Measurements from ENCODE around the gene CALR3. TPM values are rescaled to one million over a fixed set of nuclear protein-coding genes. Genes with fewer than 3 reads are reported as not detected.
"Not testable (repeated sequence)": the region's sequence is repeated elsewhere in the genome, so short reads cannot be mapped to it uniquely, and the experiment has no call there.

Gene CALR3
- total and polyA plus RNA-seq, 5 experiments from 2014 or later = not detected

DNA sequence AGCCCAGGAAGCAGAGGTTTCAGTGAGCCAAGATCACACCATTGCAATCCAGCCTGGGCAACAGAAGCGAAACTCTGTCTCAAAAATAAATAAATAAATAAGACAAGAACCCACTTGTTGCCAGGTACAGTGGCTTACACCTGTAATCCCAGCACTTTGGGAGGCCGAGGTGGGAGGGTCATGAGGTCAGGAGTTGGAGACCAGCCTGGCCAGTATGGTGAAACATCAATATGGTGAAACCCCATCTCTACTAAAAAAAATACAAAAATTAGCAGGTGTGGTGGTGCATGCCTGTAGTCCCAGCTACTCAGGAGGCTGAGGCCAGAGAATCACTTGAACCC is 23.4 kb downstream of the CALR3 start:
- not testable (repeated sequence) for H3K27me3 Mint-ChIP-seq, H3K9me3 Mint-ChIP-seq, H3K36me3 Mint-ChIP-seq, ATAC-seq, DNase-seq
- POLR2A ChIA-PET = interaction anchor here (0.6 to 2.7 kb wide), 2 partner anchors 24 to 345 kb away, joined by 3 to 12 read pairs; partner anchors contain the start of genes C19orf44 and CALR3
- Mint-ChIP-seq H3K4me3 (peak overlapping the region; percentile 68 to 87 (median 82)), H3K4me1 (peaks cover 21 to 36% (median 35%) of the 10 kb centered on the region in 4 donors), H3K27ac (peak overlapping the region in 5 of 10 donors; percentile 20 to 89 (median 86))

- ATAC-seq = peak; percentile 16 to 29
- Mint-ChIP-seq H3K4me3 (peak overlapping the region; percentile 77 to 91 (median 88)), H3K9me3 (no peaks in the 10 kb centered on the region), H3K36me3 (peaks cover 0 to 12% (median 0%) of the 10 kb centered on the region in 3 donors), H3K27me3 (no peaks in the 10 kb centered on the region), H3K4me1 (peaks cover 28 to 46% (median 44%) of the 10 kb centered on the region in 4 donors), H3K27ac (peak overlapping the region in 9 of 10 donors; percentile 27 to 90 (median 79))
- peak in 1 of 10 donors; percentile 14 for DNase-seq
- POLR2A ChIA-PET = interaction anchor here (0.6 to 2.7 kb wide), 3 partner anchors 9 to 25 kb away, joined by 3 to 12 read pairs (median 5); partner anchors contain the start of genes C19orf44 and CALR3
These were observed 24.8 kb downstream of the CALR3 start for GRCh38 chr19:16470911-16471811.

GRCh38 chr19:16470541-16470910 is 25.4 kb downstream of the CALR3 start:
- Mint-ChIP-seq H3K27ac (peak overlapping the region in 9 of 10 donors; percentile 27 to 90 (median 79)), H3K36me3 (peaks cover 0 to 14% (median 0%) of the 10 kb centered on the region in 3 donors), H3K9me3 (no peaks in the 10 kb centered on the region), H3K4me3 (peak overlapping the region; percentile 77 to 91 (median 88)), H3K27me3 (no peaks in the 10 kb centered on the region), H3K4me1 (peaks cover 30 to 49% (median 48%) of the 10 kb centered on the region in 4 donors)
- no peak for ATAC-seq
- POLR2A ChIA-PET = interaction anchor here (0.9 kb wide), 1 partner anchor 9 kb away, joined by 5 read pairs; no protein-coding TSS in a partner anchor
- DNase-seq = no peak

DNA sequence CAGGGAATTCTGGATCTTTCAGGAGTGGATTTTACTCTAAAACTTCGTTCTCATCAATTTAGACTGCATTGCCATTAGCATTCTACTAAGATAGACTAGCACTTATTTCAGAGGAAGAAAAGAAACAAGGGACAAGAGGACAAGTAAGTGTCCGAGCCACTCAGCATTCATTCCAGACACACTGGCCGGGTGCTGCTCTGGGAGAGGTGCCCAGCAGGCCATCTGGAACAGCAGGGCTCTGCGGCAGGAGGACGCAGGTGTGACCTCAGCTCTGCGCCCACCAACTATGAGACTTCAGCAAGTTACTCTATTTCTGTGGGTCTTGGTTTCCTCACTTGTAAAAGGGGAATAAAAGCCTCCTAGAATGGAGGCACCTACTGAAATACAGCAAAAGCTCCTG is 28.4 kb downstream of the CALR3 start:
- Mint-ChIP-seq H3K9me3 (no peaks in the 10 kb centered on the region), H3K4me3 (peak overlapping the region in 4 of 10 donors; percentile 7 to 39 (median 10)), H3K27me3 (no peaks in the 10 kb centered on the region), H3K4me1 (peaks cover 41 to 76% (median 70%) of the 10 kb centered on the region in 4 donors), H3K27ac (peak overlapping the region in 4 of 10 donors; percentile 9 to 77 (median 38)), H3K36me3 (peaks cover 0 to 23% (median 0%) of the 10 kb centered on the region in 3 donors)
- ATAC-seq (no peak), DNase-seq (no peak)
- POLR2A ChIA-PET = no interaction called here

DNA sequence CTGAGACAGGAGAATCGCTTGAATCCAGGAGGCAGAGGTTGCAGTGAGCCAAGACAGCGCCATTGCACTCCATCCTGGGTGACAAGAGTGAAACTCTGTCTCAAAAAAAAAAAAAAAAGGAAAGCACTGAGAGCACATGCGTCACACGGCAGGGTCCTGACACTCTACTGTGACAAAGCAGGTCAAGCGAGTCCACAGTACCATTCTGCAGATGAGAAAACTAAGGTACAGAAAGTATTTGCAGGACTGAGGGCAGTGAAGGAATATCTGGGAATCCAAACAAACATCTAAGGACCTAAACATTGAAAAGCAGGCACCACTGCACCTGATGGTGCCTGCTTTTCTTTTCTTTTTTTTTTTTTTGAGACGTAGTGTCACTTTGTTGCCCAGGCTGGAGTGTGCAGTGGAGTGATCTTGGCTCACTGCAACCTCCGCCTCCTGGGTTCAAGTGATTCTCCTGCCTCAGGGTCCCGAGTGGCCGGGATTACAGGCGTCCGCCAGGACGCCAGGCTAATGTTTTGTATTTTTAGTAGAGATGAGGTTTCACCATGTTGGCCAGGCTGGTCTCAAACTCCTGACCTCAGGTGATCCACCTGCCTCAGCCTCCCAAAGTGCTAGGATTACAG is 29.1 kb downstream of the CALR3 start:
- peaks cover 43 to 82% (median 75%) of the 10 kb centered on the region in 4 donors for H3K4me1 Mint-ChIP-seq
- DNase-seq, H3K9me3 Mint-ChIP-seq, H3K27me3 Mint-ChIP-seq, ATAC-seq, POLR2A ChIA-PET: not testable (repeated sequence)
- H3K4me3 Mint-ChIP-seq = peak overlapping the region in 1 of 10 donors; percentile 31
- H3K27ac Mint-ChIP-seq = peak overlapping the region in 2 of 10 donors; percentile 36 to 67
- H3K36me3 Mint-ChIP-seq = peaks cover 0 to 23% (median 0%) of the 10 kb centered on the region in 3 donors

GRCh38 chr19:16465239-16465638 is 30.7 kb downstream of the CALR3 start:
- H3K4me1 Mint-ChIP-seq = peaks cover 40 to 86% (median 70%) of the 10 kb centered on the region in 4 donors
- H3K9me3 Mint-ChIP-seq = no peaks in the 10 kb centered on the region
- no peak for DNase-seq
- H3K27me3 Mint-ChIP-seq = no peaks in the 10 kb centered on the region
- POLR2A ChIA-PET = no interaction called here
- H3K27ac Mint-ChIP-seq = no peak overlapping the region
- H3K36me3 Mint-ChIP-seq = peaks cover 0 to 25% (median 0%) of the 10 kb centered on the region in 3 donors
- H3K4me3 Mint-ChIP-seq = no peak overlapping the region
- ATAC-seq = no peak

DNA sequence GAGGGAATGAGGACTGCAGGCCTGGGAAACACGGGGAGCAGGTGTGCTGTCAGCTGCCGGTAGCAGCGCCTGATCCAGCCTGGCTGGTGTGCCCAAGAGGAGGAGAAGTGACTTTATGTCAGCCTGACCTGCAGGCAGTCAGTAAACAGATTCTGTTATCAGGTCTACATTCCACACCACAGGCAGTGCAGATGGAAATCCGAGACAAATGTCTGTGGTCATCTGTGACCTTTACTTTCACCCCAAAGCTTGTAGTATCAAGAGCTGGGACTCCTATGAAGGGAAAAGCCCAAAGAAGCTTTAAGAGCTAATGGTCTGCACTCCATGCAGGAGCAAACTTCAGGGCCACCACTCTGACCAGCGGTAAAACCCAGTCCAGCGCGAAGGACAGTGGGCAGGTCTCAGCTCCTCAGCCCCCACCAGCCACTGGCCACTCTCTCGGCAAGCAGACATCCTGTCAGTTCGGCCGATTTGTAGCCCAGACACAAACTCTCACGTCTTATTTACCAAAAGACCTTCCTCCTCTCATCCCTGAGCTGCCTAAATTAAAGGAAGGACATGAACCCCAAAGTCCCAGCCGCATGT is 31.9 kb downstream of the CALR3 start:
- no peaks in the 10 kb centered on the region for H3K9me3 Mint-ChIP-seq
- ATAC-seq (no peak), DNase-seq (no peak)
- peak overlapping the region in 4 of 10 donors; percentile 2 to 43 (median 37) for H3K27ac Mint-ChIP-seq
- no peaks in the 10 kb centered on the region for H3K27me3 Mint-ChIP-seq
- peaks cover 0 to 23% (median 0%) of the 10 kb centered on the region in 3 donors for H3K36me3 Mint-ChIP-seq
- H3K4me3 Mint-ChIP-seq = peak overlapping the region in 1 of 10 donors; percentile 56
- peaks cover 40 to 86% (median 68%) of the 10 kb centered on the region in 4 donors for H3K4me1 Mint-ChIP-seq
- POLR2A ChIA-PET = interaction anchor here (0.7 kb wide), 1 partner anchor 1877 kb away, joined by 4 read pairs; no protein-coding TSS in a partner anchor

GRCh38 chr19:16463341-16463990 is 32.5 kb downstream of the CALR3 start:
- ATAC-seq (no peak), DNase-seq (no peak)
- no peaks in the 10 kb centered on the region for H3K9me3 Mint-ChIP-seq
- H3K27ac Mint-ChIP-seq = peak overlapping the region in 7 of 10 donors; percentile 2 to 55 (median 43)
- H3K27me3 Mint-ChIP-seq = no peaks in the 10 kb centered on the region
- H3K4me1 Mint-ChIP-seq = peaks cover 39 to 86% (median 68%) of the 10 kb centered on the region in 4 donors
- POLR2A ChIA-PET = interaction anchor here (0.6 kb wide), 1 partner anchor 212 kb away, joined by 4 read pairs; no protein-coding TSS in a partner anchor
- peaks cover 0 to 23% (median 0%) of the 10 kb centered on the region in 3 donors for H3K36me3 Mint-ChIP-seq
- peak overlapping the region in 1 of 10 donors; percentile 12 for H3K4me3 Mint-ChIP-seq

DNA sequence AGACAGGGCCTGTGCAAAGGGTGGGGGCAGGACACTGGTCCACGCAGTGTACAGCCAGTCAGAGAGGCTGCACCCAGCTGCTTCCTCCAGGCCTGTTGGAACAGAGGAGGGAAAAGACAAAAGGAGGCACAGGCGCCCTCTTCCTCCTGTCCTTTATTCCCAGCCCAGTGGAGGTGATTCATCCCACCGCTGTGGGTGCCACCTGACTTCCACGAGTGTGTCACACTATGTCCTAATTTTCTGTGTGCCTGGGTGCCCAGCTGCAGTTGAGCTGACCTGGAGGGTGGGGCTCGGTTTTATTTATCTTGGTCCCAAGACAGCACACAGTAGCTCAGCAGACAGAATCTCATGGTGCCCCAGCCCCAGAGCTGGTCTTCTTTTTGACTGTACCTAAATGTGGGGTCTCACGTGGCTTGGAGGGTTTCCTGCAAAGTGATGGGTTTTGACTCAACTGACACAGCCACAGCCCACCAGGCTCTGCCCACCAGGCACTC is 33.2 kb downstream of the CALR3 start:
- Mint-ChIP-seq H3K4me1 (peaks cover 41 to 86% (median 69%) of the 10 kb centered on the region in 4 donors), H3K27ac (peak overlapping the region in 5 of 10 donors; percentile 2 to 54 (median 43)), H3K36me3 (peaks cover 0 to 23% (median 0%) of the 10 kb centered on the region in 3 donors), H3K9me3 (no peaks in the 10 kb centered on the region), H3K27me3 (no peaks in the 10 kb centered on the region), H3K4me3 (no peak overlapping the region)
- DNase-seq (no peak), ATAC-seq (no peak)
- POLR2A ChIA-PET = interaction anchor here (0.6 to 1.6 kb wide), 2 partner anchors 8 to 211 kb away, joined by 4 to 5 read pairs; no protein-coding TSS in a partner anchor

- no peak overlapping the region for H3K4me3 Mint-ChIP-seq
- no peaks in the 10 kb centered on the region for H3K9me3 Mint-ChIP-seq
- H3K36me3 Mint-ChIP-seq = peaks cover 0 to 17% (median 0%) of the 10 kb centered on the region in 3 donors
- DNase-seq = no peak
- POLR2A ChIA-PET = interaction anchor here (1.6 kb wide), 1 partner anchor 9 kb away, joined by 5 read pairs; no protein-coding TSS in a partner anchor
- peak overlapping the region in 4 of 10 donors; percentile 24 to 43 (median 39) for H3K27ac Mint-ChIP-seq
- no peaks in the 10 kb centered on the region for H3K27me3 Mint-ChIP-seq
- peaks cover 43 to 89% (median 73%) of the 10 kb centered on the region in 4 donors for H3K4me1 Mint-ChIP-seq
- no peak for ATAC-seq
These were observed 34.3 kb downstream of the CALR3 start for GRCh38 chr19:16461630-16462051.

DNA sequence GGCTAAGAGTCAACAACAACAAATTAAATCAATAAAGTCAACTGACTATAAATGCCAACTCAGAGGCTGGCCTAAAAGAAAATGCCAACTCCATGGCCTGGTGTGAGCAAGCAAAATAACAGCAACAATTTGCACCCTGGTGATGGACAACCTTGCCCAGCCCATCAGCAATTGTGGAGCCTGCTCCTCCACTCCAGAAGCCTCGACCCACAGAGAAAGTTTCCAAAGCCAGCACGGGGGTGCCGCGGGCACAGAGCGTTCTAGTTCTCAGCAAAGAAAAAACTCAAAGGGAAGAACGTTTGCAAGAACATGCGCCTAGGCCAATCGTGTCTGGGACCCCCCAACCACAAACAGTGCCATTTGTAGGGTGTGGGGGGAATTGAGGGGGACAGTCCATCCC is 35.5 kb downstream of the CALR3 start:
- H3K4me3 Mint-ChIP-seq = no peak overlapping the region
- ATAC-seq = no peak

More for the DNA sequence above, 35.5 kb downstream of the CALR3 start:
- H3K9me3 Mint-ChIP-seq = no peaks in the 10 kb centered on the region
- H3K4me1 Mint-ChIP-seq = peaks cover 45 to 85% (median 76%) of the 10 kb centered on the region in 4 donors
- H3K36me3 Mint-ChIP-seq = peaks cover 0 to 13% (median 0%) of the 10 kb centered on the region in 3 donors
- no peak for DNase-seq
- H3K27ac Mint-ChIP-seq = peak overlapping the region in 2 of 10 donors; percentile 32 to 43
- POLR2A ChIA-PET = interaction anchor here (0.6 kb wide), 1 partner anchor 1174 kb away, joined by 3 read pairs; no protein-coding TSS in a partner anchor
- no peaks in the 10 kb centered on the region for H3K27me3 Mint-ChIP-seq

All from naive thymus-derived CD8-positive, alpha-beta T cell (primary cell).